ENCODE measurements around the gene LAMA2. TPM values are rescaled to one million over a fixed set of nuclear protein-coding genes. Genes with fewer than 3 reads are reported as not detected.

Gene LAMA2
- total and polyA plus RNA-seq, 2 donors (not counting 1 experiment from before 2014, with no cell fraction given): 19.5 to 67.5 TPM

GRCh38 chr6:129426343-129426742 lies 543.4 kb downstream of the LAMA2 start:
- no peaks in the 10 kb centered on the region for H4K20me1 ChIP-seq (ENCODE audit: control insufficient read depth, extremely low read depth, insufficient read depth, low read length)
- no peaks in the 10 kb centered on the region for H3K9me3 ChIP-seq (ENCODE audit: control insufficient read depth, insufficient read depth, low read depth, low read length)
- no peaks in the 10 kb centered on the region for H3K36me3 ChIP-seq (ENCODE audit: control insufficient read depth, insufficient read depth, low read length)
- H3K27me3 ChIP-seq (ENCODE audit: control insufficient read depth, insufficient read depth, low read length): no peaks in the 10 kb centered on the region
- no peaks in the 10 kb centered on the region for H3K4me1 ChIP-seq (ENCODE audit: control insufficient read depth, extremely low read depth, insufficient read depth, low read length)
- no peak overlapping the region for H2AFZ ChIP-seq (ENCODE audit: low read length)
- no peak overlapping the region for H3K4me3 ChIP-seq (replicated peaks in 1 of 4; ENCODE audit: control extremely low read depth in 1 of 4, insufficient read depth in 1 of 4, low read depth in 3 of 4, low read length in 4 of 4)
- H3K4me2 ChIP-seq (ENCODE audit: extremely low read depth, insufficient read depth, low read length): no peak overlapping the region
- H3K27ac ChIP-seq (ENCODE audit: insufficient read depth, low read length): no peak overlapping the region
- H3K79me2 ChIP-seq (ENCODE audit: control insufficient read depth, insufficient read depth, low read length): no peaks in the 10 kb centered on the region
- no peak for TF ChIP-seq CTCF (conservative IDR thresholded peaks at IDR 0.05 in 1 of 2, IDR thresholded peaks at IDR 0.05 in 1 of 2; ENCODE audit: low read depth in 1 of 2, low read length in 2 of 2)
- no peak for TF ChIP-seq EZH2 (IDR thresholded peaks at IDR 0.05; ENCODE audit: low read length, missing control alignments)
- no peak for DNase-seq (ENCODE audit: low read depth in 2 of 2)
- H3K9ac ChIP-seq (ENCODE audit: insufficient read depth, low read length): no peak overlapping the region

- no peaks in the 10 kb centered on the region for H3K36me3 ChIP-seq (ENCODE audit: control insufficient read depth, insufficient read depth, low read length)
- no peaks in the 10 kb centered on the region for H3K79me2 ChIP-seq (ENCODE audit: control insufficient read depth, insufficient read depth, low read length)
- no peaks in the 10 kb centered on the region for H4K20me1 ChIP-seq (ENCODE audit: control insufficient read depth, extremely low read depth, insufficient read depth, low read length)
- H3K9ac ChIP-seq (ENCODE audit: insufficient read depth, low read length): no peak overlapping the region
- H3K27me3 ChIP-seq (ENCODE audit: control insufficient read depth, insufficient read depth, low read length): no peaks in the 10 kb centered on the region
- no peak overlapping the region for H3K27ac ChIP-seq (ENCODE audit: insufficient read depth, low read length)
- no peak overlapping the region for H3K4me2 ChIP-seq (ENCODE audit: extremely low read depth, insufficient read depth, low read length)
- no peak overlapping the region for H2AFZ ChIP-seq (ENCODE audit: low read length)
- H3K4me1 ChIP-seq (ENCODE audit: control insufficient read depth, extremely low read depth, insufficient read depth, low read length): no peaks in the 10 kb centered on the region
- DNase-seq (ENCODE audit: low read depth in 2 of 2): no peak
- no peak overlapping the region for H3K4me3 ChIP-seq (replicated peaks in 1 of 4; ENCODE audit: control extremely low read depth in 1 of 4, insufficient read depth in 1 of 4, low read depth in 3 of 4, low read length in 4 of 4)
- no peak for TF ChIP-seq EZH2 (IDR thresholded peaks at IDR 0.05; ENCODE audit: low read length, missing control alignments)
- no peaks in the 10 kb centered on the region for H3K9me3 ChIP-seq (ENCODE audit: control insufficient read depth, insufficient read depth, low read depth, low read length)
These were observed 547.0 kb downstream of the LAMA2 start for GRCh38 chr6:129429956-129430355.

GRCh38 chr6:129432738-129433137 lies 549.8 kb downstream of the LAMA2 start:
- Histone ChIP-seq H3K36me3 (ENCODE audit: control insufficient read depth, insufficient read depth, low read length) (no peaks in the 10 kb centered on the region), H3K27ac (ENCODE audit: insufficient read depth, low read length) (no peak overlapping the region), H3K4me3 (replicated peaks in 1 of 4; ENCODE audit: control extremely low read depth in 1 of 4, insufficient read depth in 1 of 4, low read depth in 3 of 4, low read length in 4 of 4) (no peak overlapping the region), H3K4me1 (ENCODE audit: control insufficient read depth, extremely low read depth, insufficient read depth, low read length) (no peaks in the 10 kb centered on the region), H2AFZ (ENCODE audit: low read length) (no peak overlapping the region), H4K20me1 (ENCODE audit: control insufficient read depth, extremely low read depth, insufficient read depth, low read length) (no peaks in the 10 kb centered on the region), H3K9ac (ENCODE audit: insufficient read depth, low read length) (no peak overlapping the region), H3K9me3 (ENCODE audit: control insufficient read depth, insufficient read depth, low read depth, low read length) (no peaks in the 10 kb centered on the region), H3K79me2 (ENCODE audit: control insufficient read depth, insufficient read depth, low read length) (no peaks in the 10 kb centered on the region), H3K27me3 (ENCODE audit: control insufficient read depth, insufficient read depth, low read length) (no peaks in the 10 kb centered on the region), H3K4me2 (ENCODE audit: extremely low read depth, insufficient read depth, low read length) (no peak overlapping the region)
- no peak for TF ChIP-seq EZH2 (IDR thresholded peaks at IDR 0.05; ENCODE audit: low read length, missing control alignments)
- peak in 1 of 2 donors; percentile 9 for TF ChIP-seq CTCF (conservative IDR thresholded peaks at IDR 0.05 in 1 of 2, IDR thresholded peaks at IDR 0.05 in 1 of 2; ENCODE audit: low read depth in 1 of 2, low read length in 2 of 2)
- no peak for DNase-seq (ENCODE audit: low read depth in 2 of 2)

Data from fibroblast of lung (primary cell).